ENCODE results near the gene STAC. TPM values are rescaled to one million over a fixed set of nuclear protein-coding genes. Genes with fewer than 3 reads are reported as not detected.

Gene STAC
- total RNA-seq, 1 experiment from 2014 or later, result 2.0 TPM

DNA sequence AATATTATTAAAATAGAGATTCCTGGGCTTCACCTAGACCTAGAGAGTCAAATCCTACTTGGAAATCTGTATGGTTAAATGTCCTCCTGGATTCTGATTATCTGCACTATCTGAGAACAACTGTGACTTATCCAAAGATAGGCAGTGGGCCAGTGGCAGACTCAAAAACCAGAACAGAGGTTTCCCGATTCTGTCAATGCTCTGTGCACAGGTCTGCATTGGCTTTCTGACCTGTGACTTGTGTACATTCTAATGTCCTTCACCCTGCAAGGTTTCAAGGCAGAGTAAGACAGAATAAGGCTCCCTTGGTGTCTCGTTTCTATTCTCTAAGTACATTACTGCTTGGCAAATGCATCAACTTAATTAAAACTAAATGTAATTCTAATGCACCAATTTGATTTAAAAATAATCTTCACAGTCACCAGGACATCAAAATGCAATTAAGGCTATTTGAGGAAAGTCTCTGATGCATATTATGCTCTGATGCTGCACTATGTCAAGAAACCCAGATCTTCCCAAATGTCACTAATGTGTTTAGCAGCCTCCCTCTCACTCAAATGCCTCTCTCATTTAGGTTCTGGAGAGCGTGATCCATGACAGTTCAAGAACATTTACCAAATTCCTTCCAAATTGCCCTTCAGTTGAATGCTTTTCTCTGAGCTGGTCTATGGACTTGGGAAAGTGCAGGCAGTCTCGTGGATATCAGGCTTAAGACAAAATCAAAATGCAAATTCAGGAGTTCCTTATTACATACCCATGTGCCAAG lies 140.1 kb downstream of the STAC start:
- DNase-seq (ENCODE audit: low spot score), result no peak
- no peak overlapping the region for H3K27ac ChIP-seq (ENCODE audit: low read depth, low read length, poor library complexity, severe bottlenecking)
- H3K4me3 ChIP-seq (ENCODE audit: low read depth, low read length, poor library complexity, severe bottlenecking), result no peak overlapping the region
- intact Hi-C loops (cut with micrococcal nuclease; ENCODE audit: unreplicated experiment), result no loop called here
- no TSS peak for BruUV-seq (replicated peaks)
- H3K27me3 ChIP-seq (replicated peaks; ENCODE audit: insufficient read depth, low read depth, low read length, poor library complexity), result no peaks in the 10 kb centered on the region
- POLR2A ChIA-PET (ENCODE audit: low non-redundant PET), result no interaction called here
- no peak for TF ChIP-seq EZH2 (IDR thresholded peaks at IDR 0.05; ENCODE audit: borderline replicate concordance, low read depth, low read length, poor library complexity, severe bottlenecking)
- TF ChIP-seq, protein P1, sequence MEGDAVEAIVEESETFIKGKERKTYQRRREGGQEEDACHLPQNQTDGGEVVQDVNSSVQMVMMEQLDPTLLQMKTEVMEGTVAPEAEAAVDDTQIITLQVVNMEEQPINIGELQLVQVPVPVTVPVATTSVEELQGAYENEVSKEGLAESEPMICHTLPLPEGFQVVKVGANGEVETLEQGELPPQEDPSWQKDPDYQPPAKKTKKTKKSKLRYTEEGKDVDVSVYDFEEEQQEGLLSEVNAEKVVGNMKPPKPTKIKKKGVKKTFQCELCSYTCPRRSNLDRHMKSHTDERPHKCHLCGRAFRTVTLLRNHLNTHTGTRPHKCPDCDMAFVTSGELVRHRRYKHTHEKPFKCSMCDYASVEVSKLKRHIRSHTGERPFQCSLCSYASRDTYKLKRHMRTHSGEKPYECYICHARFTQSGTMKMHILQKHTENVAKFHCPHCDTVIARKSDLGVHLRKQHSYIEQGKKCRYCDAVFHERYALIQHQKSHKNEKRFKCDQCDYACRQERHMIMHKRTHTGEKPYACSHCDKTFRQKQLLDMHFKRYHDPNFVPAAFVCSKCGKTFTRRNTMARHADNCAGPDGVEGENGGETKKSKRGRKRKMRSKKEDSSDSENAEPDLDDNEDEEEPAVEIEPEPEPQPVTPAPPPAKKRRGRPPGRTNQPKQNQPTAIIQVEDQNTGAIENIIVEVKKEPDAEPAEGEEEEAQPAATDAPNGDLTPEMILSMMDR (conservative IDR thresholded peaks at IDR 0.05; ENCODE audit: low read depth, low read length), result no peak
- no peaks in the 10 kb centered on the region for H3K36me3 ChIP-seq (ENCODE audit: insufficient read depth, low read length, poor library complexity, severe bottlenecking)
- peaks cover 3% of the 10 kb centered on the region for H3K4me1 ChIP-seq (ENCODE audit: insufficient read depth, low read length, poor library complexity, severe bottlenecking)
- H3K9me3 ChIP-seq (ENCODE audit: low read depth, low read length, poor library complexity, severe bottlenecking), result no peaks in the 10 kb centered on the region
- CTCF ChIA-PET, result no interaction called here

DNA sequence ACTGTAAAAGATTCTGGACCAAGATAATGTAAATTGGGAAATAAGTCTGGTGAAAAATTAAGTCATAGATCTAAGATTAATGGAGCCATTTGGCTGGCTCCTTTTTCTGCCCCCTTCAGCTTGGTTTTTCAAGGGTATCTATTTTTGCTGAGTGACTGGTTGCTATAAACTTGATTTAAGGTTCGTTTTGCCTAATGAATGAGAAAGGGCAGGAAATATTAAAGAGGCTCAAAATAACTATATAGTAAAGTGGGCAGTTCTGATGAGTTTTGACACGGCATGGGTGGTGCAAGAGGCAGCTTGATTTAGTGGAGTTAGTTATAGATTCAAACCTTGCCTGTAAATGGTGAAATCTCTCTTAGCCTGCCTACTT lies 140.7 kb downstream of the STAC start:
- ChIA-PET POLR2A (ENCODE audit: low non-redundant PET) (no interaction called here), CTCF (no interaction called here)
- intact Hi-C loops (cut with micrococcal nuclease; ENCODE audit: unreplicated experiment), result no loop called here
- no peak for TF ChIP-seq EZH2 (IDR thresholded peaks at IDR 0.05; ENCODE audit: borderline replicate concordance, low read depth, low read length, poor library complexity, severe bottlenecking)
- TF ChIP-seq, protein P1 (conservative IDR thresholded peaks at IDR 0.05; ENCODE audit: low read depth, low read length), result no peak
- no peaks in the 10 kb centered on the region for H3K27me3 ChIP-seq (replicated peaks; ENCODE audit: insufficient read depth, low read depth, low read length, poor library complexity)
- H3K36me3 ChIP-seq (ENCODE audit: insufficient read depth, low read length, poor library complexity, severe bottlenecking), result no peaks in the 10 kb centered on the region
- DNase-seq (ENCODE audit: low spot score), result peak; percentile 13
- H3K9me3 ChIP-seq (ENCODE audit: low read depth, low read length, poor library complexity, severe bottlenecking), result no peaks in the 10 kb centered on the region
- no peak overlapping the region for H3K4me3 ChIP-seq (ENCODE audit: low read depth, low read length, poor library complexity, severe bottlenecking)
- H3K4me1 ChIP-seq (ENCODE audit: insufficient read depth, low read length, poor library complexity, severe bottlenecking), result peaks cover 3% of the 10 kb centered on the region
- no TSS peak for BruUV-seq (replicated peaks)
- H3K27ac ChIP-seq (ENCODE audit: low read depth, low read length, poor library complexity, severe bottlenecking), result no peak overlapping the region

DNA sequence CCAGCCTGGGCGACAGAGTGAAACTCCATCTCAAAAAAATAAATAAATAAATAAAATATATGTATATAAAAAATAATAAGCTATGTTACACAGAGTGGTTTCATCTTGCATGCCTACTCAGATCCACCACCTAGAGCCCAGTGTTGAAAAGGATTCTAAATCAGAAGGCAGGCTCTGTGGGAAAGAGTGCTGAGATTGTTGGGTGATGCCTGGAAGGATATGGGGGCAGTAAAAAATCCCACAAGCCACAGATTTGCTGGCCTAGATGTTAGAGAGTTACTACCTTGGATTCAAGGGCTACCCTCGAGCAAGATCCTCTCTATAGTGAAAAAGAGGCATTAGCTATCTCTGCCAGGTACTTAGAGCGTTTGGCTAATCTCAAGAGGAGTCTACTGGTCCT lies 144.3 kb downstream of the STAC start:
- H3K27me3 ChIP-seq (replicated peaks; ENCODE audit: insufficient read depth, low read depth, low read length, poor library complexity), result no peaks in the 10 kb centered on the region
- H3K27ac ChIP-seq (ENCODE audit: low read depth, low read length, poor library complexity, severe bottlenecking), result no peak overlapping the region
- TF ChIP-seq, protein P1 (conservative IDR thresholded peaks at IDR 0.05; ENCODE audit: low read depth, low read length), result no peak
- no peak for TF ChIP-seq EZH2 (IDR thresholded peaks at IDR 0.05; ENCODE audit: borderline replicate concordance, low read depth, low read length, poor library complexity, severe bottlenecking)
- no TSS peak for BruUV-seq (replicated peaks)
- no peak for DNase-seq (ENCODE audit: low spot score)
- POLR2A ChIA-PET (ENCODE audit: low non-redundant PET), result no interaction called here
- CTCF ChIA-PET, result no interaction called here
- peaks cover 3% of the 10 kb centered on the region for H3K4me1 ChIP-seq (ENCODE audit: insufficient read depth, low read length, poor library complexity, severe bottlenecking)
- intact Hi-C loops (cut with micrococcal nuclease; ENCODE audit: unreplicated experiment), result no loop called here
- H3K4me3 ChIP-seq (ENCODE audit: low read depth, low read length, poor library complexity, severe bottlenecking), result no peak overlapping the region
- no peaks in the 10 kb centered on the region for H3K36me3 ChIP-seq (ENCODE audit: insufficient read depth, low read length, poor library complexity, severe bottlenecking)
- no peaks in the 10 kb centered on the region for H3K9me3 ChIP-seq (ENCODE audit: low read depth, low read length, poor library complexity, severe bottlenecking)

Measured in A673 (cell line).